ENCODE measurements around the gene PARL. TPM values are rescaled to one million over a fixed set of nuclear protein-coding genes. Genes with fewer than 3 reads are reported as not detected.
"Not testable (repeated sequence)": the region's sequence is repeated elsewhere in the genome, so short reads cannot be mapped to it uniquely, and the experiment has no call there.

The PARL gene
- total RNA-seq, 1 donor from 2014 or later, result 91.4 TPM

- Mint-ChIP-seq H3K27me3 (peaks cover 17% of the 10 kb centered on the region), H3K36me3 (ENCODE audit: low read depth) (no peaks in the 10 kb centered on the region), H3K4me3 (no peak overlapping the region), H3K27ac (no peak overlapping the region), H3K9me3 (no peaks in the 10 kb centered on the region), H3K4me1 (no peaks in the 10 kb centered on the region)
- intact Hi-C loops (cut with micrococcal nuclease), result loop anchor here (1.0 to 10.0 kb wide), 4 partner anchors 122 to 647 kb away; partner anchors contain the start of genes ABCC5 and EIF2B5
- peak; percentile 83 for DNase-seq
Observed at GRCh38 chr3:183895296-183895695, 10.6 kb upstream of the PARL start.

- H3K27ac Mint-ChIP-seq, result no peak overlapping the region
- no peaks in the 10 kb centered on the region for H3K9me3 Mint-ChIP-seq
- no peaks in the 10 kb centered on the region for H3K4me1 Mint-ChIP-seq
- no peak for DNase-seq
- peaks cover 12% of the 10 kb centered on the region for H3K27me3 Mint-ChIP-seq
- no peak overlapping the region for H3K4me3 Mint-ChIP-seq
- no peaks in the 10 kb centered on the region for H3K36me3 Mint-ChIP-seq (ENCODE audit: low read depth)
- intact Hi-C loops (cut with micrococcal nuclease), result loop anchor here (10.0 kb wide), 1 partner anchor 242 kb away; the partner anchor contains the start of gene EIF2B5
Observed at GRCh38 chr3:183892610-183893214, 8.0 kb upstream of the PARL start.

DNA sequence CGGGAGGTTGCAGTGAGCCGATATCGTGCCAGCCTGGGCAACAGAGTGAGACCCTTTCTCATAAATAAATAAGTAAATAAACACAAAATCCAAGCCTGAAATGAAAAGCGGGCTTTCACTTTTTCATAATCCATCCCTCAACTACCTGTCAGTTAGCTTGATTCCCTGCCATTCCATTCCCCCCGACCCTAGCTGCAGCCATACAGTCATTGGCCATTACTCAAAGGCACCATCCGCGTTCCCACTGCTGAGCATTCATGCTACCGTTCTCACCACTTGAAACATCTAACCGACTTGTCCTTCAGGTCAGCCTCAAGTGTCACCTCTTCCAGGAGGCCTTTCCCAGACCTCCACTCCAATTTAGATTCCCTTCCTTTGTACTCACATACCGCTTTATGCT is 1.1 kb upstream of the PARL start:
- Mint-ChIP-seq H3K9me3 (no peaks in the 10 kb centered on the region), H3K4me3 (peak overlapping the region; percentile 51), H3K36me3 (ENCODE audit: low read depth) (peaks cover 2% of the 10 kb centered on the region), H3K27ac (peak overlapping the region; percentile 50), H3K4me1 (peaks cover 21% of the 10 kb centered on the region), H3K27me3 (peaks cover 4% of the 10 kb centered on the region)
- intact Hi-C loops (cut with micrococcal nuclease), result loop anchor here (2.0 to 10.0 kb wide), 2 partner anchors 61 to 501 kb away; partner anchors contain the start of gene MAP6D1
- no peak for DNase-seq

DNA sequence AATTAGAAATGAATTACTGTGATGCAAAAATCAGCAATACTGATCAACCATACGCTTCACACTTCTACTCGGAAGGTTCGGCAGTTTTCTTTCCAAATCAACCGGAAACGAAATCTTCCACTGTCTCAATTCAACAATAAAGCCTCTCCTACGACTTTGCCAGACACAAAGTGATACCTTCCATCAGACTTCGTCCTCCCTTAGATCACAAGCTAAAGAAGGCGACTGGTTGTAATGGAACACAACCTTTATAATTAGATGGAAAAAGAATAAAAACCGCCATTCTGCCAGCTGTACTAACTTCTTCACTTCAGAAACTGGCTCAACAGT is 618 bp downstream of the PARL start:
- Mint-ChIP-seq H3K4me1 (peaks cover 25% of the 10 kb centered on the region), H3K4me3 (peak overlapping the region; percentile 94), H3K36me3 (ENCODE audit: low read depth) (peaks cover 6% of the 10 kb centered on the region), H3K9me3 (no peaks in the 10 kb centered on the region), H3K27ac (peak overlapping the region; percentile 93), H3K27me3 (peaks cover 2% of the 10 kb centered on the region)
- peak; percentile 67 for DNase-seq
- intact Hi-C loops (cut with micrococcal nuclease), result loop anchor here (1.0 to 10.0 kb wide), 6 partner anchors 59 to 762 kb away; partner anchors contain the start of genes ABCC5 and MAP6D1

- peak overlapping the region; percentile 93 for H3K27ac Mint-ChIP-seq
- no peak for DNase-seq
- no peaks in the 10 kb centered on the region for H3K9me3 Mint-ChIP-seq
- peak overlapping the region; percentile 94 for H3K4me3 Mint-ChIP-seq
- H3K36me3 Mint-ChIP-seq (ENCODE audit: low read depth), result peaks cover 7% of the 10 kb centered on the region
- peaks cover 26% of the 10 kb centered on the region for H3K4me1 Mint-ChIP-seq
- intact Hi-C loops (cut with micrococcal nuclease), result loop anchor here (1.0 to 10.0 kb wide), 6 partner anchors 59 to 761 kb away; partner anchors contain the start of genes ABCC5 and MAP6D1
- peaks cover 2% of the 10 kb centered on the region for H3K27me3 Mint-ChIP-seq
Observed at GRCh38 chr3:183883291-183884096, 1.2 kb downstream of the PARL start.

DNA sequence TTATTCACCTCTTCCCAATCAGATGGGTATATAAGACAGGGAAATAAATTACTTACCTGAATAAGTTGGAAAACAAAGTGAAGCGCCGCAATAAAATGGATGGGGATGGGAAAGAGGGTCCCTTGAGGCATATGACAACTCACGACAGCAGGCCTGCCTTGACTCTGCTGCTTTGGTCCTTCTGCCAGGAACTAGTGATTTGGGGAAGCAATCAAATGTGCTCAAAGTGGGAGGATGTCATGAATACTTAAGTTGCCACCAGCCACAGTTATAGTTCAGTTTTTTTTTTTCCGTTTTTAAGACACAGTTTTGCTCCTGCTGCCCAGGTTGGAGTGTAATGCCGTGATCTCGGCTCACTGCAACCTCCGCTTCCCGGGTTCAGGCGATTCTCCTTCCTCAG is 4.6 kb downstream of the PARL start:
- Mint-ChIP-seq H3K4me1 (peaks cover 34% of the 10 kb centered on the region), H3K4me3 (no peak overlapping the region), H3K27me3 (no peaks in the 10 kb centered on the region), H3K27ac (no peak overlapping the region), H3K9me3 (no peaks in the 10 kb centered on the region), H3K36me3 (ENCODE audit: low read depth) (peaks cover 20% of the 10 kb centered on the region)
- intact Hi-C loops (cut with micrococcal nuclease), result loop anchor here (5.0 to 10.0 kb wide), 2 partner anchors 495 to 758 kb away; no protein-coding TSS in a partner anchor
- no peak for DNase-seq

GRCh38 chr3:183879243-183879642 is 5.4 kb downstream of the PARL start:
- H3K27ac Mint-ChIP-seq, result no peak overlapping the region

GRCh38 chr3:183878071-183878470 is 6.6 kb downstream of the PARL start:
- peaks cover 23% of the 10 kb centered on the region for H3K4me1 Mint-ChIP-seq
- no peak overlapping the region for H3K27ac Mint-ChIP-seq
- DNase-seq, result no peak
- no peaks in the 10 kb centered on the region for H3K9me3 Mint-ChIP-seq
- peaks cover 19% of the 10 kb centered on the region for H3K36me3 Mint-ChIP-seq (ENCODE audit: low read depth)
- no peaks in the 10 kb centered on the region for H3K27me3 Mint-ChIP-seq
- H3K4me3 Mint-ChIP-seq, result no peak overlapping the region
- intact Hi-C loops (cut with micrococcal nuclease), result no loop called here

More at GRCh38 chr3:183879243-183879642, 5.4 kb downstream of the PARL start:
- Mint-ChIP-seq H3K4me1 (peaks cover 31% of the 10 kb centered on the region), H3K36me3 (ENCODE audit: low read depth) (peaks cover 20% of the 10 kb centered on the region), H3K27me3 (no peaks in the 10 kb centered on the region), H3K9me3 (no peaks in the 10 kb centered on the region), H3K4me3 (no peak overlapping the region)
- DNase-seq, result no peak
- intact Hi-C loops (cut with micrococcal nuclease), result no loop called here

GRCh38 chr3:183877227-183877626 is 7.5 kb downstream of the PARL start:
- H3K9me3 Mint-ChIP-seq; intact Hi-C loops (cut with micrococcal nuclease); DNase-seq; H3K4me3 Mint-ChIP-seq; H3K27me3 Mint-ChIP-seq: not testable (repeated sequence)
- H3K27ac Mint-ChIP-seq, result peak overlapping the region; percentile 58
- H3K4me1 Mint-ChIP-seq, result peaks cover 17% of the 10 kb centered on the region
- H3K36me3 Mint-ChIP-seq (ENCODE audit: low read depth), result peaks cover 20% of the 10 kb centered on the region

DNA sequence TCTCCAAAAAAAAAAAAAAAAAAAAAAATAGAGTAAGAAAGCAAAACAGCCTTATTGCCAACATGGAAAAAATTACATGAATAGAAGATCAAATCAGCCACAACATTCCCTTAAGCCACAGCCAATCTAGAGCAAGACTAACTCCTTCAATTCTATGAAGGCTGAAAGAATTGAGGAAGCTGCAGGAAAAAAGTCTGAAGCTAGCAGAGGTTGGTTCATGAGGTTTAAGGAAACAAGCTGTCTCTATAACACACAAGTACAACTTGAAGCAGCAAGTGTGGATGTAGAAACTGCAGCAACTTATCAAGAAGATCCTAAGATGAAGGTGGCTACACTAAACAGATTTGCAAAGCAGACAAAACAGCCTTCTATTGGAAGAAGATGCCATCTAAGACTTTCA is 9.3 kb downstream of the PARL start:
- DNase-seq, result no peak
- Mint-ChIP-seq H3K4me1 (peaks cover 27% of the 10 kb centered on the region), H3K9me3 (no peaks in the 10 kb centered on the region), H3K27me3 (no peaks in the 10 kb centered on the region), H3K4me3 (no peak overlapping the region), H3K36me3 (ENCODE audit: low read depth) (peaks cover 24% of the 10 kb centered on the region), H3K27ac (no peak overlapping the region)
- intact Hi-C loops (cut with micrococcal nuclease), result no loop called here

- intact Hi-C loops (cut with micrococcal nuclease), result no loop called here
- H3K27ac Mint-ChIP-seq, result no peak overlapping the region
Observed at GRCh38 chr3:183873914-183874313, 10.8 kb downstream of the PARL start.

DNA sequence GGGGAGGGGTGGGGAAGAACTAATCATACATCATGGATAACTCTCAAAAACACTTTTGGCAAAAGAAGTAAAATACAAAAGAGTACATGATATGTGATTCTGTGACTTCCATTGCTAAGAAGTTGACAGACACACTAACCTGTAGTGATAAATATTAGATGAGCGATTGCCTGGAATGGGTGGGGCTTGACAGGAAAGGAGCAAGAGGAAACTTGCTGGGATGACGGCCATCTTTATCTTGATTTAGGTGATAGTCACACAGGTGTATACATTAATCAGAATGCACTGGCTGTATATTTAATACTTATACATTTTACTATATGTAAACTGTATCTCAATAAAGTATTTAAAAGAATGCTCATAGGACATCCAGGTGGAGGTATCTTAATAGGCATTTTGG is 13.1 kb downstream of the PARL start:
- Mint-ChIP-seq H3K9me3 (no peaks in the 10 kb centered on the region), H3K4me3 (no peak overlapping the region), H3K27ac (no peak overlapping the region), H3K27me3 (no peaks in the 10 kb centered on the region), H3K36me3 (ENCODE audit: low read depth) (peaks cover 18% of the 10 kb centered on the region), H3K4me1 (peaks cover 17% of the 10 kb centered on the region)
- DNase-seq, result no peak
- intact Hi-C loops (cut with micrococcal nuclease), result no loop called here

More at GRCh38 chr3:183873914-183874313, 10.8 kb downstream of the PARL start:
- Mint-ChIP-seq H3K4me3 (no peak overlapping the region), H3K9me3 (no peaks in the 10 kb centered on the region), H3K4me1 (peaks cover 25% of the 10 kb centered on the region), H3K27me3 (no peaks in the 10 kb centered on the region), H3K36me3 (ENCODE audit: low read depth) (peaks cover 21% of the 10 kb centered on the region)
- DNase-seq, result no peak

DNA sequence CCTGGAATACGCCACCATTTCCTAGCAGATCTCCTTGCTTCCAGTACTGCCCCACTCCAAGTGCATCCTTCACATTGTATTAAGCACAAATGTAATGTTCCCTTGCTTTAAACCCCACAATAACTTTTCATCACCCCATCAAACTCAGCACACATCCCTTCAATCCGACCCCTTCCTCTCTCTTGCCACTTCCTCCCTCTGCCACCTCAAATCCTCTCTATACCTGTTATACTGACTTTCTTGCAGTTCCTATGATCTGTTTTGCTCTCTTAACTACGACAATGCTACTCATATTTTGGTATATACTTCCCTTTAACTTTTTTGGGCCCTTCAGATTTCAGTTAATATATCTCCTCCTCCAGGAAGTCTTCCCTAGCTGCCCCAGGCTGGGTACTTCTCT is 14.1 kb downstream of the PARL start:
- Mint-ChIP-seq H3K4me1 (peaks cover 17% of the 10 kb centered on the region), H3K27me3 (no peaks in the 10 kb centered on the region), H3K4me3 (no peak overlapping the region), H3K9me3 (no peaks in the 10 kb centered on the region), H3K36me3 (ENCODE audit: low read depth) (peaks cover 23% of the 10 kb centered on the region), H3K27ac (no peak overlapping the region)
- DNase-seq, result no peak
- intact Hi-C loops (cut with micrococcal nuclease), result no loop called here

DNA sequence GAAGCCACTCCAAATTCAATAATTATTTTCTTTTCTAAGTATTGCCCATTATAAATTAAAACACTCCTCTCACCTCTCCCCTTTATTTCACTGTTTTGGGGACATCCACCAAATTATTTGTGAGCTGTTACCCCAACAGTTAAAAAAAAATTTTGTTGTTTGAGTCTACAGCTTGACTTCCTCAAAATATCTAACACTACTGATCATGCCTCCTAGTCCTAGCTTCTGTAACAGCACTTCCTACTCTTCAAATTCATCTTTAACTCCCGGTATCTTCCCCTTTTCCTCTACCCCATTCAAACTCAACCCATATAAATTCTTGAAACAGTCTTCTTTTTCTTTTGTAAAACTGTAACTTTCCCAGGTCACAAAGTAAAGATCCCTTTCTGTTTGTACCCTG is 15.9 kb downstream of the PARL start:
- DNase-seq, result no peak
- H3K4me3 Mint-ChIP-seq, result no peak overlapping the region
- peaks cover 25% of the 10 kb centered on the region for H3K36me3 Mint-ChIP-seq (ENCODE audit: low read depth)
- peaks cover 17% of the 10 kb centered on the region for H3K4me1 Mint-ChIP-seq
- intact Hi-C loops (cut with micrococcal nuclease), result no loop called here
- H3K9me3 Mint-ChIP-seq, result no peaks in the 10 kb centered on the region
- no peak overlapping the region for H3K27ac Mint-ChIP-seq
- no peaks in the 10 kb centered on the region for H3K27me3 Mint-ChIP-seq
